ENCODE data around the gene DCHS2.

Gene DCHS2, protein sequence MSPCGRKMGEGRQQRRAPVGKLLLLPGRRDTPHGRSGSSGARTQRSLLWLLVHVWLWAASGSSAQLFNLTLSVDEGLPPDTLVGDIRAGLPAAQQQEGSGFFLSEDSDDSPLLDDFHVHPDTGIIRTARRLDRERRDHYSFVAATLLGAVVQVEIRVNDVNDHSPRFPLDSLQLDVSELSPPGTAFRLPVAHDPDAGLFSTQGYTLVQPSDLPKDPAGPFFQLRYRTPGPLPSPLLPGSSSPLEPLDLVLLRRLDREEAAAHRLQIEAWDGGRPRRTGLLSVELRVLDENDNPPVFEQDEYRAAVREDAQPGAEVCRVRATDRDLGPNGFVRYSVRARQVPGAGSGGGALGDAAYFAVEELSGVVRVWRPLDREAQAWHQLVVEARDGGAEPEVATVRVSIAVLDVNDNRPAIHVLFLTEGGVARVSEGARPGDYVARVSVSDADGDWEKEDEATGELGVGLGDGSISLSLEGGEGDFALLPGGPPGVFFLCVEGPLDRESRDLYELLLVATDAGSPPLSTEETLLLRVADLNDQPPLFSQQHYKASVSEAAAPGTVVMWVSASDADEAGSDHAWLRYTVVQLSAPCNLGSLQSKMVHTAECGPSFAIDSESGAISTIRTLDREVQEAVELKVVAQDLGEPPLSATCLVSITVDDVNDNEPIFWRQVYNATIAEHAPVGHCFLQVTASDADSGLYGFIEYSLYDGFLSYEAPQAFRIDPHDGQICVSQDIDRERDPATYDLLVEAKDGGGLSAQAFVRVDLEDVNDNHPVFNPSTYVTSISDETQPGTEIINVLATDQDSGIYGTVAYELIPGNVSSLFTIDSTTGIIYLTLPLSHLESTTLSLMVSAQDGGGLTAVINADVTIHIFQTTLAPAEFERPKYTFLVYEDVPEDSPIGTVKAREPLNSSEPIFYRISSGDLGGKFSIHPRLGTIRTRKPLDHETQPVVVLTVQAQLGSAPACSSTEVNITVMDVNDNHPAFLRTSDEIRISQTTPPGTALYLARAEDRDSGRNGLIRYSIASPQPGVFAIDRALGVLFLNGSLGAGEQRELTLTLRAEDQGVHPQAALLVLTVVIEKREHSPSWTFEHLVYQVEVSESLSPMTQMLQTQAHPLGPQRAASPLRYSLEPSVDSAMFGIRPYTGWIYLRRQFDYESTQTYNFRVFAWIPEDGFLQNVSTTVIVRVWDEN (N-terminal part only)

DNA sequence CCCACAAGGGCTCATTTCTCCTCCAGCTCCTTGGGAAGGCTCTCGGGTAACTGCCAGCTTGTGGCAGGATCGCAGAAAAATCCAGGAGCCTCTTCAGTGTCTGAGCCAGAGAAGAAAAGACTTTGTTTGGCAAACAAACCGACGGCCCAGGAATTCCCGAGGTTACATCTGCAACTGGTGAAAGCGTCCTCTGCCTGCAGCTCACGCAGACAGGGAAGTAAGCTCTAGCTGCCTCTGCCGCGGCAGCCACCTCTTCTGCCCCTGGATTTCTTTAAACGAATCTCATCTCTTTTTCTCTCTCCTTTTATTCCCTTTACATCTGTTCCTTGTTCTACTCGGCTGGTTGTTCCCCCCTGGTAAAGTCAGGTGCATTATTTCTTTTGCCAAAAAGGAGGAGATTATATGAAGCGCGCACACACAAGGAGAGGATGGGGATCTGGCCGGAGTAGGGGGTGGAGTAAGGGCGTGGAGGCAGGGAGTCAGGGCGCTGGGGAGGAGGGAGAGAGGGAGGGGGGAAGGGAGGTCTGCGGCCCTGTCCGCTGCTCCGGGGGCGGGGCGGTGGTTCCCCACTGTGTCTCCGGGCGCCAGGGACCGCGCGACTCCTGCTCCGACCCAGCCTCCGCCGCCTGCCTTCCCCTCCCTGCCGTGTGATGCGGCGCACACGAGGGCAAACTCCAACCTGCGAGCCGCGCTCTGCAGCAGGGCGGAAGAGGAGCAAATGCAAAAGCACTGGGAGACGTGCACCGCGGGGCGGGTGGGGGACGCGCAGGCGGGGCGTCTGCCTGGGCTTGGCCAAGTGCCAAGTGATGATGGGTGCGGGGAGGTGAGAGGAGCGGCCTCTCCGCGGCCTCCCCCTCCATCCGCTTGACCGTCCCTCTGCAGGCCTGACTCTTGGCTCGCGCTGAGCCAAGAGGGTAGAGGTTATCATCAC is at the start of gene DCHS2:
Gene DCHS2, minus strand, starts transcription at position 459 of the 931 bp plus-strand sequence. Its CDS starts 444 bp downstream, at position 15.
- DNase-seq, result peak; percentile 10

DNA sequence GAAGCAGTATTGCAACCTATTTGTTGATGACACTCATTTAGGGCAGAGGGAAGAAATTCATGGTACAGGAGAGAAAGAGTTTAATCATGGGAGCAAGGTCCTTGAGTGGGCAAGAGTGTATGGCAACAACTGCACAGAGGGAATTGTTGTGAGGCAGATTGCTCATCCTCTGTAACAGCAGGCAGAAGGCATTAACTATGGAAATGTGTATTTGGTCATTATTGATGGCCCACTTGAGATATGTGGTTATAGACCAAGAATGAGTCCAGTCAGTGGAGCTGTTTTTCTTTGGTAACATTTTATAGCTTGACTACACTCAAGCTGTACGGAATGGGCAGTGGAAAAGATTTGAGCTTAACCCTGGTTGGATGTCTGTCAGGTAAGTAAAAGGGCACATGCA is 42.7 kb upstream of the DCHS2 start:
- no peak for DNase-seq

DNA sequence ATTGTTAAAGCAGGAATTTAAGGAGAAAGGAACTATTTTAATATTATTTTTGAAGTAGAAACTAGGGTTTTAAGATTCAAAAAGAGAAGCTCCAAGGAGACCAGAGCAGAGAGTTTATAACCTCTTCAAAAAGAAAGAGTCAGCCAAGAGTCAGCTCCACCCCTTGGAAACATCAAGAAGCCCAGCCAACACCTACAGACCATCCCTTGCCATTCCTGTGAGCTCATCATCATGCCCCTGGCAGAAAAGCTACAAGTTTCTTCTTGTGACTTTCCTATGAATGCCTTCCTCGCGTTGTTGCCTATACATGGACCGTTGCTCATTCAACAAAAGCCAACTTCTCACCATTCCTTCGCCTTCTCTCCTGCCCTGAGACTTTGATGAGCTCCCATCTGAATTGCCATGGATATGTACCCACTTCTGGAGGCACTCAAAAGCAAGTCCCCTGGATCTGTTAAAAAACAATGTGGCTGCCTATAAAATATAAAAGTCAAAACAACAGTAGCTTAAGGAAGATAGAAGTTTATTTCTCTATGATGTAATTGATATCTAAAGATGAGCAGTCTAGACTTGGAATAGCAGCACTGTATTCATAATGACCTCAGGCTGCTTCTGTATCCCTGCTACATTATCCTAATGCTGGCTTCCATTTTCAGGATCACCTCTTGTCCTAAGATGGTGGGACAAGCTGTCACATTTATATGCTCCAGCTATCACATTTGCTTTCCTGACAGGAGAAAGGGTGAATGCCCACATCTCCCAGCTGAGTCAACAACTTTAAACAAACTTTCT is 38.3 kb upstream of the DCHS2 start:
- no peak for DNase-seq

DNA sequence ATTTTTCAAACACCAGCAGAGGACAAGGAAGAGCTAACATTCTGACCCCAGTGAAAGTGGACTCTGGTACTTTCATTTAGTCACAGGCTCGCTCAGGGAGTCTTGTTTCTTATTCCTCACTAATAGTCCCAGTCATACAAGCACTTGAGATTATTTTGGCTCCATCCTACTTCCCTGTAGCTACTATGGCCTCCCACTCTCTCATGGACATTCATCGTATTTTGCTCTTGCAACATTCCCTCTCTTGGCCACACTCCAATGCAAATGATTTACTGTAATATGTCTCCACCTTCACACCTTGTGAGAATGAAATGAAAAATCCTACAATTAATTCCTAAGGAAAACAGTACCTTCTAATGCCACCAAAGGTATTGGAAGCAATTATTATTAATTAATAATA is 37.3 kb upstream of the DCHS2 start:
- no peak for DNase-seq

DNA sequence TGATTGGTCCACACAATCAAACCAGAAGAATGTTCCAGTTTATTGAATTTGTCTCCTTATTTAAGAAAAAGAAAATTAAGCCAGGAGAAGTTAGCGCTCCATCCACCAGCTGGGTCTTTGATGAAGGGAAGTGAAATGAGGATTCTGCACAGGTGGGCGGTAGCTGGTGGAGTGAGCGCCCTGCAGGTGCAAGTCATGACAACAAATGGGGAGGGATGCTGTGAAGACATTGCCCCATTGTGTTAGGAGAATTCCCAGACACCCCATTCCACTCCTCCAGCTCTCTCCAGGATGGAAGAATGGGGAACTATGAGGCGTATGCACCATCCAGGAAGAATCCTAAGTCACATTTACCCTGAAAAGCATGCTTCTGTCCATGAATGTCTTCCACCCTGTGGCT is 35.7 kb upstream of the DCHS2 start:
- DNase-seq, result no peak

DNA sequence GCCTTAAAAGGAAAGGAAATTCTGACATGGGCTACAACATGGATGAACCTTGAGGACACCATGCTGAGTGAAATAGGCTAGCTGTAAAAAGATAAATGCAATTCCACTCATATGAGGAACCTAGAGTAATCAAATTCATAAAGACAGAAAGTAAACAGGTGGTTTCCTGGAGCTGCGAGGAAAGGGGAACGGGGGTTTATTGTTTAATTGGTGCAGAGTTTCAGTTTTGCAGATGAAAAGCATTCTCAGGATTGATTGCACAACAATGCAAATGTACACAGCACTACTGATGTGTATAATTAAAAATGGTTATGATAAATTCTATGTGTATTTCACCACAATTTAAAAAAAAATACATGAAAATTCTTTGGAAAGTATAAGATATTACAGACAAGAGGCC is 34.6 kb upstream of the DCHS2 start:
- no peak for DNase-seq

DNA sequence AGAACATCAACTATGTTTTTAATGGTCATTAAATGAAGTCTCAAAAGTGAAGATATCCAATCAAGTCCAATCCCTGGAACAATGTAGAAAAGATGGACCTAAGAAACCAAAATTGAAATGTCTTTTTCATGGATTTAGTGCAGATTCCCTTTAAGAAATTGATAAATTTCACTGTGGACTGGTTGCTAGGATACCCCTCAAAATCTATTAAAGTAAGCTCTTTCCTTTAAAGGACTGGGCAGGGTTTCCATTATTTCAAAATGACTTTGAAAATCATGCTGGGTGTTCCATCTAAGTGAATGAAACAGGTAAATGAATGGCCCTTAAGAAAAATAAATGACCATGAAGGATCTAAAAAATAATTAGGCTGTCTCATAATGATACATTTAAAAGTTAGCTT is 30.0 kb upstream of the DCHS2 start:
- no peak for DNase-seq

DNA sequence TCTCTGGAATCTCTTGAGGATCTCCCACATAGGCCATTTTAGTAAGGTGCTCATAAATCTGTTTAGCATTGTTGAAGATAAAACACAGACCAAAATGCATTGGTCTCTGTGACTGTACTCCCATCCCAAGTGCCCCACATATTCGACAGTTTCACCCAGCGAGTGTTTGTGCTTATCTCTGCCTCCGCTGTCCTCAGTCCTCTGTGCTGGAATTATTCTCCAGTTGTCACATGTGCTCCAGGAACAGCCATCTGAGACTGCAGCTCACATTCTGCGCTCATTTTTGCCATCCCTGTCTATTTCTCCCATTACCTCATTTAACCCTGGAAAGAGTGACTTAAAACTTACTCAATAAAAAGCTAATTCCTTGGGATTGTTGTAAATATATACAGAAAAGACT is 27.6 kb upstream of the DCHS2 start:
- DNase-seq, result no peak

DNA sequence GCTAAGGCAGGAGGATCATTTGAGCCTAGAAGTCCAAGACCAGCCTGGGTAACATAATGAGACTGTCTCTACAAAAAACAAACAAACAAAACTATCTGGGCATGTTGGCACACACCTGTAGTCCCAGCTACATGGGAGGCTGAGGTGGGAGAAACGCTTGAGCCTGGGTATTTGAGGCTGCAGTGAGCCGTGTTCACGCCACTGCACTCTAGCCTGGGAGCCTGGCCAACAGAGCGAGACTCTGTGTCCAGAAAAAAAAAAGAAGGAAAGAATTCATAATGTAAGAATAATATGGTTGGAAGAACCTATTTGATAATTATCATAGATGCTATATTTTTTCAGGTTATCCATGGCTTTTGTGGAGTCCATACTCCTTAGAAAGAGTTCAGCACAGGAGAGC is 26.0 kb upstream of the DCHS2 start:
- DNase-seq, result no peak

DNA sequence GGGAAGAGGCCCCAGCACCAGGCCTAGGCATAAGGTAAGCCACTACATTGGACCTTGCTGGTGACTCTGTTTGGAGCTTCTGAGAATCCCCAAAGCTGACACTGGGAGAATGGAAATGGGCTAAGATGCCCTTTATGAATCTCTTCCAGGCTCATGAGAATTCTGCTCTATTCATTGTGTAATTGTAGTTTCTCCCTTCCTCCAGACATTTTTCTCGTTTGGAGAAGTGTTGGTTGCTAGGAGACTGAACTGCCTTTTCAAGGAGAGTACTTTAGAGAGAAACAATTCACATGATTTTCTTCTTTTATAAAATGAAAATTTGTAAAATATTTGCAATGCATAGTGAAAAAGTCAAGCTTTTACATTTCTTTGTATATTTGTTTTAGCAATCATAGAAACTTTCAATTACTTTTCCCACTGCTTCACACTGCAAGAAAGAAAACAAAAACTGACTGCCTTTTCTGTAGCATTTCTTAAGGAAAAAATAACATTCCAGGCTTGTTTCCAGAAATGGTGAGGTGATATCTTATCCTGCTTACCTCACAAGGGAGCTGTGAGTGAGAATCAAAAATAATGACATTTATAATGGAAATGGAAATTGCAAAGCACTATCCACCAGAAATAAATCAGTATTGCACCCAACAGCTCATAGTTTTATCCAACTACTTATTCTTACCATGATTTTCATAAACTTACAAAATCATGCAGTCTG is 24.9 kb upstream of the DCHS2 start:
- no peak for DNase-seq

DNA sequence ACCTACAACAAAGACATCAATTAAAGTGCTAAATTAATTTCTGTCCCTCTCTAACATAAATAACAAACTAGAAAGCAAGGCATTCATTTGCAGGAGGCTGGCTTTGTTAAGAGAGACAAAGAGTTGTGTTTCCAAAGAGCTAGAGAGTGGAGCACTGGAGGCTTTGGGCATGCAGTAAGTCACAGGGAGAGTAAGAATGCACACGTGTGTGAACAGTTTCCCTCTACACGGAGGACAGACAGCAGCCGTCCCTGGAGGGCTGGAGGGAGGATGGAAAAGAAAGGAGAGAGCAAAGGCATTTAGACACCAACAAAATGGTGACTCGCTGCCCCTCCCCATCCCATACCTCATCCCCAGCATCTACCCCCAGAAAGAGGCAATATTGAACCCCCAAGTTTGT is 20.4 kb upstream of the DCHS2 start:
- DNase-seq, result no peak

DNA sequence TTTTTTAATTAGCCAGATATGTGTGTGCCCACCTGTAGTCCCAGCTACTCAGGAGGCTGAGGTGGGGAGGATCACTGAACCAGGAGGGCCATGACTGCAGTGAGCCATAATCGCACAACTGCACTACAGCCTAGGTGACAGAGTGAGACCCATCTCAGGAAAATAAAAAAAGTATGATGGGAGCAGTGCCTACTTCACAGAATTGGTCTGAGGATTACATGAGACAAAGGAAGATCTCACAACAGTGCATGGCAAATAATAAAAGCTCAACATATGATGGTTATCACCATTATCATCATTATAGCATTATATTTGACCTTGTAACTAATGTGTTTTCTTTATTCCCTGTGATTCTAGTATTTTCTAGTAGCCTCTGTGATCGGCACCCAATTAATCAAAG is 19.9 kb upstream of the DCHS2 start:
- no peak for DNase-seq

DNA sequence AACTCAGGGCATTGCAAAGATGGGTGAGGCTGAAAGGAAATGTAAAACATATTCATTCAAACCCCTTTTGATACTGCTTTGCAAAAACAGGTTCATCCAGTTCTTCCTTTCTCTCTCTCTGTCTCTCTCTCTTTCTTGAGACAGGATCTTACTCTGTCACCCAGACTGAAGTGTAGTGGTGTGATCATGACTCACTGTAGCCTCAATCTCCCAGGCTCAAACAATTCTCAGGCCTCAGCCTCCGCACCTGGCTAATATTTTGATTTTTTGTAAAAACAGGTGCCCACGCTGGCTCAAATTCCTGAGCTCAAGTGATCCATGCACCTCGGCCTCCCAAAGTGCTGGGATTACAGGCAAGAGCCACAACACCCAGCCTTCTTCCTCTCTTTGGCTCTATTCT is 15.6 kb upstream of the DCHS2 start:
- DNase-seq, result no peak

DNA sequence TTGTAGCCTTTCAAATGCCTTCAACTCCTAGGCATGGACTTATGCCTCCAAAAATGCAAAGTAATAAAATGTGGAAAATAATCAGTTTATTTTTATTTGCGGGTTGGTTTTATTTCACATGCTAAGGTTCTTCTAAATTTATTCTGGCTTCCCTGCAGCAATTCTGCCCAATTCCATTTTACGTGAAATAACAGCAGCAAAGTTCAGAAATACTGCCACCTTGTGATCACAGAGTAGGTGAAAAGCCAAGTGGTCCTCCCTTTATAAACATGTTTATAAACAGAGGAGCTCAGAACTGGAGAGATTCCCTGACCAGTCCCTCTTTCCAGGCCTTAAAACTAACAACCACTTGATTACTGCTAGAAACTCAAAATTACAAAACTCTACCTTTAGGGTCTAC is 14.7 kb upstream of the DCHS2 start:
- DNase-seq, result peak; percentile 10

DNA sequence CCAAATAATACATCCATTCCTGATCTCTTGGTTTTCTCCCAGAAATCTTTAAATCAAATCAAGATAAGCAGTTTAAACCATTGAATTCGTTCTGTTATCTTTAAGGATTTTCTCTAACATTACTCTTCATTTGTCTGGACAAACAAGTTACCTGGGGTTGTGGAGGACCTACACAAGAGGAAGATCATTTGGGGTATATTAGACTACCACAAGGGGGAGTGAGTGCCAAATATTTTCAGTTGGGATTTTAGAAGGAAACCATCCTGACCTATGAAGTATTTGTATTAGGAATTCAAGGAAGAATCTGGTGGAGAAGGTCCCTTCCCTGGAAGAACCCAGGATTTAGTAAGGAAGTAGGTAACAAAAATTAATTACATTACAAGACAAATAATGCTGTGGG is 12.0 kb upstream of the DCHS2 start:
- peak; percentile 11 for DNase-seq

DNA sequence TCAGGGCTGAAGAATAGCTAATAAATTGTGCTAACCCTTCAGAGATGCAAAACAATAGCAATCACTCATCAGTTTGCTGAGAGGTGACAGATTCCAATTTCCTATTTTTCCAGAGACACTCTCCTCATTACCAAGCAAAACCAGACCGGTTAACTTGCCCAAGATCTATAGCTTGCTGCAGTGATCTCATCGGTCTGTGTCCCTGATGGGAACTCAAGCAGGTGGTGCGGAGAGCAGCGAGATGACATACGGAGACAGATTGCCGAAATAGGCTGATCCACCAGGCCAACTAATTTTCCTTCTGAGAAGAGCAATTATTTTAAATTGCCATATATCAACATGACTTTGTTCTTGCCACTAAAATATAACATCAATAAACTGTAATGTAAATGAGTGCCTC is 10.5 kb upstream of the DCHS2 start:
- no peak for DNase-seq

DNA sequence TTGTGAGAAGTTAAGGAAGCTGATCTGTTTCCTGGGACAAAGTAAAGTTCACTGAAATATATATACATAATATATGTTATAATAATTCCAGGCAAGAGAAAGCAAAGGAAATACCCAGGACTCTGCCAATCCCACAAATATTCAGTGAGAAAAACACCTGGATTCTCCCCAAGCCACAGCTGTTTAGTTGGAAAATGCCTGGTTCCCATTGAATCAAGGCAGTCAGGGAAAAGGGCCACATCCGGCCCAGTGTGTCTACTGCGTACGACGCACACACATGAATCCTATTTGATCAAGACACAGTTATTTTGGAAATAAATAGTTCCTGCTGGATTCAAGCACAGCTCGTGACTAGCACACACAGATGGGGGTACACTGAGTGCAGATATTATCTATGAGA is 6.3 kb upstream of the DCHS2 start:
- DNase-seq, result no peak

DNA sequence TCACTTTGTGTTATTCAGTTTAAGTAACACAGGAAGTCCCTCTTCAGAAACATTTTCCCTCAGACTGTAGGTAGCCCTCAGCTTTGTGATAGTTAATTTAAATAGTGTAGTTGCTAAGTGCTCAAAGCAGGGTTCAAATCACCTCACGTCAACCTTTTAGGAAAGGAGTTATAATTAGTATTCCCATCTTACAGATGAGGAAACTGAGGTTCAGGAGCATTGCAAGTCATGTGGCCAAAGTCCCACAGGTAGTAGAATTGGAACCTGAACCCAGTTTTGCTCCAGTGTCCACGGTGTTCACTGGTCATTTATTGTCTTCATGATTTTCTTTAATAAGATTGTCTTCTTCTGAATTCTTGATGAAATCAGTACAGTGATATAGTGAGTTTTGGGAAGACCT is 4.3 kb upstream of the DCHS2 start:
- DNase-seq, result no peak

DNA sequence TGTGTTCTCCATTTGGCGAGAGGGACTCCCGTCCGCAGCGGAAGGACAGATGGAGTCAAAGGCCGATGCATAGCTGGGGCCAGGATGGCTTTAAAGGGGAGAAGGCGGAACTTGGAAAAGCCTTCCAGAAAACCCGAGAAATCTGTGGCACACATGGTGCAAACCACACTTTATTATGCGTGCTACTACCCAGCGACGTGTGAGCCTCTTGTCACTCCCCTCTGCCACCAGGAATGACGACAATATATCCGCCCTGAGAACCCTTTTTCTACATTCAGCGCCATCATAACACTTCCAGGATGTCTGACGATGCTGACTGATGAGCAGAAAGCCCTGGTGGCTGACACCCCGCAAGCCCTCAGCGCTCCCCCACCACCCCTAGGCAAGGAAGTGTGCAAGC is 689 bp upstream of the DCHS2 start:
- no peak for DNase-seq

DNA sequence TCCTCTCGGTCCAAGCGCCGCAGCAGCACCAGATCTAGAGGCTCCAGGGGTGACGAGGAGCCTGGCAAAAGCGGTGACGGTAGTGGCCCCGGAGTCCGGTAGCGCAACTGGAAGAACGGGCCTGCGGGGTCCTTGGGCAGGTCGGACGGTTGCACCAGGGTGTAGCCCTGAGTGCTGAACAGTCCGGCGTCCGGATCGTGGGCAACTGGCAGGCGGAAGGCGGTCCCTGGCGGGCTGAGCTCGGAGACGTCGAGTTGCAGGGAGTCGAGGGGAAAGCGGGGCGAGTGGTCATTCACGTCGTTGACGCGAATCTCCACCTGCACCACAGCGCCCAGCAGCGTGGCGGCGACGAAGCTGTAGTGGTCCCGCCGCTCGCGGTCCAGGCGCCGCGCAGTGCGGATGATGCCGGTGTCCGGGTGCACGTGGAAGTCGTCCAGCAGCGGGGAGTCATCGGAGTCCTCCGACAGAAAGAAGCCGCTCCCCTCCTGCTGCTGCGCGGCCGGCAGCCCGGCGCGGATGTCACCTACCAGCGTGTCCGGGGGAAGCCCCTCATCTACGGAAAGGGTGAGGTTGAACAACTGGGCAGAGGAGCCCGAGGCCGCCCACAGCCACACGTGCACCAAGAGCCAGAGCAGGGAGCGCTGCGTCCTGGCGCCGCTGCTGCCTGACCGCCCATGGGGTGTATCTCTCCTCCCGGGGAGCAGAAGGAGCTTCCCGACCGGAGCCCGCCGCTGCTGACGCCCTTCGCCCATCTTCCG is 837 bp downstream of the DCHS2 start:
- DNase-seq, result no peak
